WI38 (cell line): ENCODE data around the gene ALCAM.
"Not testable (repeated sequence)": the region's sequence is repeated elsewhere in the genome, so short reads cannot be mapped to it uniquely, and the experiment has no call there.

Experiments used
- H3K4me3 ChIP-seq: 2 replicates; pipeline ENCODE4 v1.5.1; 2011; ENCODE audit warnings: low read depth, mild to moderate bottlenecking, control low read depth, low read length
- CTCF ChIP-seq: IDR thresholded peaks from 2 replicates; pipeline ENCODE4 v1.5.1; 2012; ENCODE audit warnings: low read depth, mild to moderate bottlenecking, control low read depth, low read length

The ALCAM gene

DNA sequence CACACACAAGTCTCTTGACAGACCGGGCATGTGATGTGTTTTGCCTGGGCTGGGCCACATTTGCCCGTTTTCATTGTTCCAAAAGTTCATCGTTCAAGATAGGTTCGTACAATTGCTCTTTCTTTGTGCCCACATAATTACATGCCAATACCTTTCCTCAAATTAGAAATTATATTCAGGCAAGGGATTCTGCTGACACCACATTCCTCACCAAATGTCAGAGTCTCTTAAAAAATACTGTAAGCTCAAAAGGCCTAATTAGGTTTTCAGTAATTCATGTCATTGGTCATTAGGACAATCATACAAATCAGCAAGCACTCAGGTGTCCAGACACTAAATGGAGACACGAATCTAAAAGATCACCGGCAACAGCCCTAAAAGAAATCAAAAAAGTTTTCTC is 215.3 kb downstream of the ALCAM start:
- TF ChIP-seq CTCF = no peak

DNA sequence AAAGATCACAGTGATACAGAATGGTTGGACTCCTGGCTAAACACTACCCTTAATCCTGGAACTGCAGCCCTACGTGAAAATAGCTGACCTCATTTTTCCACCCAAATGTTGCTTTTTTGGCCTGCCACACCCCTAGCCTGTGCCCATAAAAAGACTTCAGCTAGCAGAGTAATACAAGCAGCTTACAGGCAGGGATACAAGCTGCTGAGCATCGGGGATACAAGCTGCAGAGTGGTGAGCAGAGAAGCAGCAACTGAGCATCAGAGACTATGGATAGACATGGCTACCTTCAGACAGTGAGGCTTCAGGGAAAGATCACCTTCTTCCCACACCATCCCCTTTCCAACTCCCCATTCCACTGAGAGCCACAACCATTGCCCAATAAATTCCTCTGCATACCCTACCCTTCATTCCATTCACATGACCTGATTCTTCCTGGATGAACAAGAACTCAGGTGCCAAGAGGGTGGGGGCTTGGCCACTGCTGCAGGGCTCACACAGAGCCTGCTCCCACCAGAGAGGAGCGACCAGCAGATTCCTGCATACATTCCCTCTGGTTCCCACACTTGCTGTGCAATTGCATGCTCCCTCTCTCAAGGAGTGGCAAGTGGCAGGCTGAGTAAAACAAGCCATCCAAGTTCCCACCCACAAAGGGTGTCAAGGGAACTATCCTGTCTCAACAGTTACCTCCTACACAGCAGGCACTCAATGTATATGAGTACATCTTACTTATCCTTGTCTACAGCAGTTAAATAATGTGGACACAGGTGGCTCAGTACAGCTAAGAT is 217.5 kb downstream of the ALCAM start:
- no peak for TF ChIP-seq CTCF

More for the DNA sequence above, 215.3 kb downstream of the ALCAM start:
- no peak overlapping the region for H3K4me3 ChIP-seq

DNA sequence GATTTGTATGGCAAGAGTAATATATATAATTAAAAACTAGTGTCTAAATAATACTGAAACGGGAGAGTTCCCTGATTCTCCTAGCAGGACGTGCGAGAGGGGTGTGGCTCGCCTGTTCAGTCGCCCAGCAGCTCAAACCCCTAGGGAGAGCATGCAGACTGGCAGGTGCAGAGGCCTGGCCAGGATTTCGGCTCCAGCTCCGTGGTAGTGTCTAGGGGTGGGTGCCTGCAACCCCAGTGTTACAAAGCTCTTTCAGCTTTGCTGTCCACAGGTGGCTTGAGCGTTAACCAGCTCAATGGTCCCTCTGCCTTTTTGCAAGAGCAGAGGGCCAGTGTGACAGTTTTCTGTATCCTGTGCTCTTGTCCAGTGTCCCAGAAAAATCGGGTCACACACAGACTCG is 226.6 kb downstream of the ALCAM start:
- H3K4me3 ChIP-seq = no peak overlapping the region
- no peak for TF ChIP-seq CTCF

More for the DNA sequence above, 217.5 kb downstream of the ALCAM start:
- H3K4me3 ChIP-seq = no peak overlapping the region

DNA sequence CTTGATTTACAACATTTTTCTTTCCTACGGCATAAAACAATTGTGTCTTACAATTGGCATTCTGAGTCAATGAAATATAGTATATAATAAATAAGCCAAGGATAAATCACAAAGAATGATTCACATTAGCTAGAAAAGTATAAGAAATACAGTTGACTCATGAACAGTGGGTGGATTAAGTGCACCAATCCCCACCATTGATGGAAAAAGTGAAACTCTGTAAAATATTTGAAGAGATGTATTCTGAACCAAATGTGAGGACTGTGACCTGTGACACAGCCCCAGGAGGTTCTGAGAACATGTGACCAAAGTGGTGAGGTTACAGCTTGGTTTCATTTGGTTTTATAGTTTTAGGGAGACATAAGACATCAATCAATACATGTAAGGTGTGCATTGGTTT is 227.5 kb downstream of the ALCAM start:
- H3K4me3 ChIP-seq = no peak overlapping the region
- TF ChIP-seq CTCF = no peak

- no peak overlapping the region for H3K4me3 ChIP-seq
- TF ChIP-seq CTCF = no peak
These were observed 231.5 kb downstream of the ALCAM start for GRCh38 chr3:105598042-105598796.

- H3K4me3 ChIP-seq = no peak overlapping the region
- TF ChIP-seq CTCF = no peak
These were observed 232.6 kb downstream of the ALCAM start for GRCh38 chr3:105599350-105599749.

GRCh38 chr3:105601756-105602155 is 235.0 kb downstream of the ALCAM start:
- not testable (repeated sequence) for H3K4me3 ChIP-seq

DNA sequence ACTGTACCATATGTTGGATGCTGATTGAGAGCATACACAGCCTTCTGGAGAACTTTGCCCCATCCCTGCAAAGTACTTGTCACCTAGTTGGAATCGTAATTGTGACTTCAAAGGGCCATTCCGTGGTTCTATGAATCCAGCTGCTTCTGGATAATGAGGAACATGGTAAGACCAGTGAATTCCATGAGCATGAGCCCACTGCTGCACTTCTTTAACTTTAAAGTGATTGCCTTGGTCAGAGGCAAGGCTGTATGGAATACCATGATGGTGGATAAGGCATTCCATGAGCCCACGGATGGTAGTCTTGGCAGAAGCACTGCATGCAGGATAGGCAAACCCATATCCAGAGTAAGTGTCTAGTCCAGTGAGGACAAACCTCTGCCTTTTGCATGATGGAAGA is 235.6 kb downstream of the ALCAM start:
- H3K4me3 ChIP-seq = not testable (repeated sequence)

GRCh38 chr3:105603516-105603915 is 236.8 kb downstream of the ALCAM start:
- not testable (repeated sequence) for H3K4me3 ChIP-seq
